K562 (cell line): ENCODE results near the gene AMFR. TPM values are rescaled to one million over a fixed set of nuclear protein-coding genes. Genes with fewer than 3 reads are reported as not detected.

Experiments used
- BRD9 ChIP-seq: fragments of 450-650 bp; IDR thresholded peaks from 2 replicates; pipeline ENCODE4 v1.6.1; 2018; ENCODE audit warnings: low read depth; ENCODE audit not compliant: partially characterized antibody
- CREB1 ChIP-seq, 2 experiments: sonication (generic) in 1 of 2; formaldehyde crosslinking in 1 of 2; IDR thresholded peaks; 2 replicates each; pipeline versions ENCODE4 v1.6.1 to v1.8.0; 2012 to 2022; ENCODE audit warnings: inconsistent platforms in 1 of 2, mild to moderate bottlenecking in 1 of 2, missing genetic modification reagents in 1 of 2, moderate library complexity in 1 of 2
- EP400 ChIP-seq: fragments of 450-650 bp; IDR thresholded peaks from 2 replicates; pipeline ENCODE4 v1.6.1; 2017; ENCODE audit warnings: antibody characterized with exemption, mild to moderate bottlenecking, moderate library complexity
- ETS1 ChIP-seq: conservative IDR thresholded peaks from 2 replicates; pipeline ENCODE4 v1.6.1; 2011; ENCODE audit warnings: low read depth, mild to moderate bottlenecking, low read length; ENCODE audit not compliant: control insufficient read depth
- HMBOX1 ChIP-seq: sonication (generic); IDR thresholded peaks from 2 replicates; pipeline ENCODE4 v1.6.1; 2016
- HNRNPK ChIP-seq: fragments of 200-400 bp; formaldehyde crosslinking; IDR thresholded peaks from one replicate; pipeline ENCODE4 v1.6.1; 2018; ENCODE audit warnings: mild to moderate bottlenecking, low read depth, low read length; ENCODE audit not compliant: poor library complexity, severe bottlenecking
- NFXL1 ChIP-seq: fragments of 450-650 bp; formaldehyde crosslinking; IDR thresholded peaks from 2 replicates; pipeline ENCODE4 v1.4.0; 2021; ENCODE audit warnings: mild to moderate bottlenecking
- NR1H2 ChIP-seq: sonication (generic); formaldehyde crosslinking; IDR thresholded peaks from 2 replicates; pipeline ENCODE4 v1.4.0; 2020; ENCODE audit warnings: mild to moderate bottlenecking, missing genetic modification reagents
- PPARD ChIP-seq: fragments of 250-450 bp; sonication (Bioruptor Pico); IDR thresholded peaks from 2 replicates; pipeline ENCODE4 v1.8.0; 2022; ENCODE audit warnings: inconsistent platforms, mild to moderate bottlenecking, moderate library complexity
- PURB ChIP-seq: sonication (generic); formaldehyde crosslinking; IDR thresholded peaks from 2 replicates; pipeline ENCODE4 v1.9.0; 2021; ENCODE audit warnings: low read depth, mild to moderate bottlenecking, missing genetic modification reagents
- SRSF9 ChIP-seq: fragments of 200-400 bp; formaldehyde crosslinking; IDR thresholded peaks from 2 replicates; pipeline ENCODE4 v1.6.1; 2017; ENCODE audit warnings: low read depth, low read length, borderline replicate concordance
- TCF3 ChIP-seq: sonication (generic); formaldehyde crosslinking; IDR thresholded peaks from 2 replicates; pipeline ENCODE4 v1.4.0; 2020; ENCODE audit warnings: mild to moderate bottlenecking, missing genetic modification reagents
- THAP12 ChIP-seq: fragments of 250-450 bp; sonication (Bioruptor Pico); IDR thresholded peaks from 2 replicates; pipeline ENCODE4 v1.9.0; 2021; ENCODE audit warnings: mild to moderate bottlenecking, inconsistent platforms
- ZNF561 ChIP-seq: fragments of 450-650 bp; formaldehyde crosslinking; conservative IDR thresholded peaks from 2 replicates; pipeline ENCODE4 v1.4.0; 2020; ENCODE audit warnings: mild to moderate bottlenecking, moderate library complexity
- ZNF76 ChIP-seq: fragments of 250-450 bp; sonication (Bioruptor Pico); IDR thresholded peaks from 2 replicates; pipeline ENCODE4 v1.4.0; 2020; ENCODE audit warnings: mild to moderate bottlenecking, moderate library complexity, borderline replicate concordance
- polyA plus RNA-seq, 8 experiments: library from polyadenylated mRNA; depleted of rRNA in 4 of 8; stranded (reverse) in 5 of 8; unstranded in 3 of 8; fragments of >200 nt; fragmentation: Nextera tagmentation in 2 of 8; fragmentation: Illumina TruSeq in 1 of 8; extraction: Ambion mirVana in 2 of 8; extraction: Trizol in 1 of 8; gene quantifications; 2 replicates each; pipeline versions ENCODE4 v1.2.1 to v1.2.3, GENCODE V29; 2011 to 2014; ENCODE audit warnings: inconsistent platforms in 1 of 8, missing spikeins in 1 of 8
- total RNA-seq, 7 experiments: library from RNA; depleted of rRNA in 6 of 7; stranded (reverse); fragments of >200 nt in 6 of 7; fragmentation: Illumina TruSeq in 2 of 7; extraction: Trizol in 2 of 7; gene quantifications; 2 replicates each; pipeline versions ENCODE4 v1.2.1 to v1.2.3, GENCODE V29; 2011 to 2021; ENCODE audit warnings: low replicate concordance in 1 of 7
- TF ChIP-seq, protein P1 (sequence below), 2 experiments: IDR thresholded peaks; 2 replicates each; pipeline ENCODE4 v1.6.1; 2012; ENCODE audit warnings: improper control_type of control experiment in 2 of 2, low read depth in 2 of 2, low read length in 2 of 2, borderline replicate concordance in 1 of 2
- TF ChIP-seq, protein P2 (sequence below), 2 experiments: fragments of 200-800 bp in 1 of 2; sonication (Bioruptor generic) in 1 of 2; sonication (generic) in 1 of 2; formaldehyde crosslinking in 1 of 2; IDR thresholded peaks in 1 of 2; conservative IDR thresholded peaks in 1 of 2; 2 replicates each; pipeline versions ENCODE4 v1.5.0 to v1.6.1; 2016 to 2020; ENCODE audit warnings: missing compliant biosample characterization in 1 of 2, missing genetic modification characterization in 1 of 2, missing genetic modification reagents in 1 of 2

The AMFR gene
- total and polyA plus RNA-seq, 9 of the 15 experiments (the other 6 are each of a cell fraction or from before 2014, with no cell fraction given) = 15.6 to 113 (median 58.4) TPM

GRCh38 chr16:56356276-56357240 lies 68.8 kb downstream of the AMFR start (continued):
- TF ChIP-seq, protein P1, sequence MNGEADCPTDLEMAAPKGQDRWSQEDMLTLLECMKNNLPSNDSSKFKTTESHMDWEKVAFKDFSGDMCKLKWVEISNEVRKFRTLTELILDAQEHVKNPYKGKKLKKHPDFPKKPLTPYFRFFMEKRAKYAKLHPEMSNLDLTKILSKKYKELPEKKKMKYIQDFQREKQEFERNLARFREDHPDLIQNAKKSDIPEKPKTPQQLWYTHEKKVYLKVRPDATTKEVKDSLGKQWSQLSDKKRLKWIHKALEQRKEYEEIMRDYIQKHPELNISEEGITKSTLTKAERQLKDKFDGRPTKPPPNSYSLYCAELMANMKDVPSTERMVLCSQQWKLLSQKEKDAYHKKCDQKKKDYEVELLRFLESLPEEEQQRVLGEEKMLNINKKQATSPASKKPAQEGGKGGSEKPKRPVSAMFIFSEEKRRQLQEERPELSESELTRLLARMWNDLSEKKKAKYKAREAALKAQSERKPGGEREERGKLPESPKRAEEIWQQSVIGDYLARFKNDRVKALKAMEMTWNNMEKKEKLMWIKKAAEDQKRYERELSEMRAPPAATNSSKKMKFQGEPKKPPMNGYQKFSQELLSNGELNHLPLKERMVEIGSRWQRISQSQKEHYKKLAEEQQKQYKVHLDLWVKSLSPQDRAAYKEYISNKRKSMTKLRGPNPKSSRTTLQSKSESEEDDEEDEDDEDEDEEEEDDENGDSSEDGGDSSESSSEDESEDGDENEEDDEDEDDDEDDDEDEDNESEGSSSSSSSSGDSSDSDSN (IDR thresholded peaks at IDR 0.05; ENCODE audit: borderline replicate concordance in 1 of 2, low read depth in 2 of 2, low read length in 2 of 2) = 0 out of 4 replicates have a peak, but pooled peaks of 1 of the 2 experiments have one; percentile 76
- TF ChIP-seq NFXL1 (CRISPR knock-in tag) (no peak), HMBOX1 (no peak), SRSF9 (no peak), ETS1 (no peak), PPARD (no peak), HNRNPK (no peak), ZNF76 (CRISPR knock-in tag) (no peak), THAP12 (no peak), CREB1 (IDR thresholded peaks at IDR 0.05) (no peak), CREB1 (CRISPR knock-in tag; IDR thresholded peaks at IDR 0.05) (peak; percentile 45; the same call in 1 of the 2 replicates), ZNF561 (CRISPR knock-in tag) (no peak), EP400 (no peak), BRD9 (no peak), NR1H2 (CRISPR knock-in tag) (no peak), TCF3 (no peak), PURB (no peak)
- TF ChIP-seq, protein P2, sequence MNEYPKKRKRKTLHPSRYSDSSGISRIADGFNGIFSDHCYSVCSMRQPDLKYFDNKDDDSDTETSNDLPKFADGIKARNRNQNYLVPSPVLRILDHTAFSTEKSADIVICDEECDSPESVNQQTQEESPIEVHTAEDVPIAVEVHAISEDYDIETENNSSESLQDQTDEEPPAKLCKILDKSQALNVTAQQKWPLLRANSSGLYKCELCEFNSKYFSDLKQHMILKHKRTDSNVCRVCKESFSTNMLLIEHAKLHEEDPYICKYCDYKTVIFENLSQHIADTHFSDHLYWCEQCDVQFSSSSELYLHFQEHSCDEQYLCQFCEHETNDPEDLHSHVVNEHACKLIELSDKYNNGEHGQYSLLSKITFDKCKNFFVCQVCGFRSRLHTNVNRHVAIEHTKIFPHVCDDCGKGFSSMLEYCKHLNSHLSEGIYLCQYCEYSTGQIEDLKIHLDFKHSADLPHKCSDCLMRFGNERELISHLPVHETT (CRISPR knock-in tag; conservative IDR thresholded peaks at IDR 0.05 in 1 of 2, IDR thresholded peaks at IDR 0.05 in 1 of 2) = no peak
